K562 (cell line): ENCODE data around the gene CAMK1D. TPM values are rescaled to one million over a fixed set of nuclear protein-coding genes. Genes with fewer than 3 reads are reported as not detected.

Source experiments
- ATAC-seq: fragments of 200-7000 bp; cut with Tn5 transposase; 3 replicates; pipeline ENCODE4 v1.9.1; 2020; ENCODE audit warnings: moderate library complexity
- BruUV-seq: library from RNA; stranded (reverse); fragments of 400-500 nt; replicated peaks from 2 replicates; lab custom pipeline; 2021; lab: Mats Ljungman, UMichigan
- CTCF ChIA-PET: fragments of 300-600 bp; formaldehyde crosslinking; extraction: SDS; loops from one replicate; lab custom pipeline; 2021; ENCODE audit warnings: low intra/inter-chr PET ratio; lab: Yijun Ruan, JAX
- POLR2A ChIA-PET: fragments of 300-600, 350-650 bp; sonication (Branson Sonifier 250); formaldehyde crosslinking; extraction: SDS; loops from one replicate; lab custom pipeline; 2021; ENCODE audit warnings: antibody characterized with exemption, inconsistent platforms; lab: Yijun Ruan, JAX
- DNase-seq, 4 experiments: peaks; one replicate each; pipeline versions ENCODE4 v3.0.0 to v3.0.0-alpha.2; 2011 to 2018; ENCODE audit warnings: low spot score in 3 of 4, mixed read lengths in 3 of 4; ENCODE audit errors: extremely low read depth in 1 of 4
- FAIRE-seq: peaks from 2 replicates; lab custom pipeline; 2011; peaks lifted over from hg19 to GRCh38; lab: Jason Lieb, UNC
- H2AFZ ChIP-seq: 2 replicates; pipeline ENCODE4 v1.6.0; 2011; ENCODE audit warnings: low read depth, low read length, control low read depth, inconsistent platforms
- H3K27ac ChIP-seq: fragments of 200-600 bp; 3 replicates; pipeline ENCODE4 v1.8.0; 2011; ENCODE audit warnings: low read depth, mild to moderate bottlenecking, control low read depth, inconsistent platforms, low read length, moderate library complexity, mixed read lengths; ENCODE audit errors: extremely low read depth
- H3K27me3 ChIP-seq, 2 experiments: fragments of 300-600 bp in 1 of 2; 2 replicates in 1 of 2; 3 replicates in 1 of 2; pipeline versions ENCODE4 v1.6.0 to v1.8.0; 2011; ENCODE audit warnings: inconsistent platforms in 2 of 2, low read length in 2 of 2, mild to moderate bottlenecking in 1 of 2, mixed read lengths in 1 of 2, moderate library complexity in 1 of 2; ENCODE audit not compliant: control insufficient read depth in 2 of 2, insufficient read depth in 2 of 2
- H3K36me3 ChIP-seq: fragments of 300-600 bp; 3 replicates; pipeline ENCODE4 v1.8.0; 2011; ENCODE audit warnings: mild to moderate bottlenecking, low read length, inconsistent platforms; ENCODE audit not compliant: control insufficient read depth, insufficient read depth
- H3K4me1 ChIP-seq, 2 experiments: fragments of 200-600 bp in 1 of 2; replicated peaks in 1 of 2; 2 replicates in 1 of 2; 3 replicates in 1 of 2; pipeline versions ENCODE4 v1.5.1 to v1.8.0; 2011; ENCODE audit warnings: inconsistent platforms in 2 of 2, low read length in 2 of 2, mild to moderate bottlenecking in 1 of 2, mixed read lengths in 1 of 2, moderate library complexity in 1 of 2; ENCODE audit not compliant: control insufficient read depth in 2 of 2, insufficient read depth in 2 of 2
- H3K4me2 ChIP-seq: 2 replicates; pipeline ENCODE4 v1.6.1; 2011; ENCODE audit warnings: low read length, control low read depth, inconsistent platforms, mixed read lengths; ENCODE audit not compliant: insufficient read depth
- H3K4me3 ChIP-seq: fragments of 200-600 bp; sonication (generic), shearing (Covaris generic); 2 replicates; pipeline ENCODE4 v1.5.1; 2016; ENCODE audit warnings: control low read depth, inconsistent platforms
- H3K79me2 ChIP-seq: fragments of 200-600 bp; 3 replicates; pipeline ENCODE4 v1.8.0; 2011; ENCODE audit warnings: low read length, inconsistent platforms; ENCODE audit not compliant: control insufficient read depth, insufficient read depth
- H3K9ac ChIP-seq, 2 experiments: 2 replicates each; pipeline versions ENCODE4 v1.6.0 to v1.6.1; 2011; ENCODE audit warnings: low read depth in 2 of 2, low read length in 2 of 2, control low read depth in 1 of 2, inconsistent platforms in 1 of 2, mild to moderate bottlenecking in 1 of 2, mixed read lengths in 1 of 2; ENCODE audit not compliant: insufficient read depth in 1 of 2
- H3K9me1 ChIP-seq: one replicate; pipeline ENCODE4 v1.6.0; 2011; ENCODE audit warnings: inconsistent platforms, mild to moderate bottlenecking, low read length, moderate library complexity; ENCODE audit not compliant: control insufficient read depth, insufficient read depth
- H3K9me3 ChIP-seq: replicated peaks from 2 replicates; pipeline ENCODE4 v1.5.1; 2011; ENCODE audit warnings: low read depth, low read length, inconsistent platforms; ENCODE audit not compliant: control insufficient read depth, insufficient read depth
- H4K20me1 ChIP-seq: replicated peaks from 2 replicates; pipeline ENCODE4 v1.6.1; 2011; ENCODE audit warnings: low read length, inconsistent platforms, mixed read lengths; ENCODE audit not compliant: control insufficient read depth, insufficient read depth
- GABPA ChIP-seq: fragments of 200-800 bp; sonication (Bioruptor generic); conservative IDR thresholded peaks from 2 replicates; pipeline ENCODE4 v1.6.1; 2016; ENCODE audit warnings: low read depth, missing genetic modification characterization, missing compliant biosample characterization
- NR2C2 ChIP-seq, 2 experiments: fragments of 200-800 bp in 1 of 2; sonication (Bioruptor generic) in 1 of 2; sonication (generic) in 1 of 2; formaldehyde crosslinking in 1 of 2; IDR thresholded peaks; 2 replicates each; pipeline versions ENCODE4 v1.6.1 to v1.8.0; 2016 to 2022; ENCODE audit warnings: mild to moderate bottlenecking in 1 of 2, missing compliant biosample characterization in 1 of 2, missing genetic modification characterization in 1 of 2, missing genetic modification reagents in 1 of 2
- NR2F6 ChIP-seq: fragments of 450-650 bp; formaldehyde crosslinking; IDR thresholded peaks from 2 replicates; pipeline ENCODE4 v1.4.0; 2020; ENCODE audit warnings: mild to moderate bottlenecking
- RBBP5 ChIP-seq: fragments of 200-600 bp; sonication (generic); IDR thresholded peaks from 2 replicates; pipeline ENCODE4 v1.6.1; 2012; ENCODE audit warnings: borderline replicate concordance, mild to moderate bottlenecking, low read length, control low read depth, inconsistent platforms; ENCODE audit not compliant: insufficient read depth, poor library complexity, severe bottlenecking
- WGBS: fragments of 100-300 bp; shearing (Covaris generic); methylation state at CpG from one replicate; pipeline ENCODE4 v1.1.6; 2016; ENCODE audit warnings: low coverage, mixed read lengths; ENCODE audit not compliant: insufficient coverage; ENCODE audit errors: missing lambda C conversion rate; 5-methylcytosine and 5-hydroxymethylcytosine counted together
- in situ Hi-C: fragments of 300-500 bp; cut with MboI; formaldehyde crosslinking; loops from 4 replicates; pipeline ENCODE4 v1.15.0; 2018; ENCODE audit warnings: inconsistent platforms, mixed read lengths
- intact Hi-C: fragments of 100-400 bp; cut with micrococcal nuclease; formaldehyde crosslinking; loops from 2 replicates; pipeline ENCODE4 v1.14.2; 2022
- polyA plus RNA-seq, 8 experiments: library from polyadenylated mRNA; depleted of rRNA in 4 of 8; stranded (reverse) in 5 of 8; unstranded in 3 of 8; fragments of >200 nt; fragmentation: Nextera tagmentation in 2 of 8; fragmentation: Illumina TruSeq in 1 of 8; extraction: Ambion mirVana in 2 of 8; extraction: Trizol in 1 of 8; gene quantifications; 2 replicates each; pipeline versions ENCODE4 v1.2.1 to v1.2.3, GENCODE V29; 2011 to 2014; ENCODE audit warnings: inconsistent platforms in 1 of 8, missing spikeins in 1 of 8
- total RNA-seq, 7 experiments: library from RNA; depleted of rRNA in 6 of 7; stranded (reverse); fragments of >200 nt in 6 of 7; fragmentation: Illumina TruSeq in 2 of 7; extraction: Trizol in 2 of 7; gene quantifications; 2 replicates each; pipeline versions ENCODE4 v1.2.1 to v1.2.3, GENCODE V29; 2011 to 2021; ENCODE audit warnings: low replicate concordance in 1 of 7
- TF ChIP-seq, protein P1 (sequence below): sonication (generic); formaldehyde crosslinking; IDR thresholded peaks from 2 replicates; pipeline ENCODE4 v1.4.0; 2020; ENCODE audit warnings: mild to moderate bottlenecking, missing genetic modification reagents
- TF ChIP-seq, protein P2 (sequence below), 3 experiments: fragments of 200-800 bp in 1 of 3; fragments of 250-450 bp in 1 of 3; fragments of 450-650 bp in 1 of 3; sonication (Bioruptor Pico) in 1 of 3; sonication (Bioruptor generic) in 1 of 3; formaldehyde crosslinking in 1 of 3; IDR thresholded peaks; 2 replicates each; pipeline versions ENCODE4 v1.6.1 to v1.8.0; 2016 to 2022; ENCODE audit warnings: mild to moderate bottlenecking in 2 of 3, missing genetic modification characterization in 2 of 3, missing compliant biosample characterization in 1 of 3, moderate library complexity in 1 of 3

CAMK1D gene
- total and polyA plus RNA-seq, 9 of the 15 experiments (the other 6 are each of a cell fraction or from before 2014, with no cell fraction given) = 0.12 to 0.24 (median 0.20) TPM; not detected in 5

DNA sequence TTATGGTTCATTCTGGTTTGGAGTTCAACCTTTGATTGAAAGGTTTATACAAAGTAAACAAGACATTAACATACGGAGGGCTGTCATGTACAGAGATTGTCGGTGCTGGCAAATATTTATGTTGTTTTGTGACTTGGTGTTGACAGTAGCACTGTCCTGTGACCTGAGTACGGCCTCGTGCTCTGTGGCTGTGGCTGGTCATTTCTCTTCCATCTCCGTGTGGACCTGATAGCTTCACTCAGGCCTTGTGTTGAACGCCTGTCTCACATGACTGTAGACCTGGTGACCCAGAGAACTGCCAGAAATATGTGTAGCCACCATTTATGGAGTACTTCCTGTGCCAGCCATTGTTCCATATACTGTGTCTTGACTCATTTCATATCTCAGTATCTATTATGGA lies 340.5 kb downstream of the CAMK1D start:
- Histone ChIP-seq H2AFZ (no peak overlapping the region), H3K36me3 (no peaks in the 10 kb centered on the region), H3K4me1 (no peaks in the 10 kb centered on the region), H3K9me3 (no peaks in the 10 kb centered on the region), H3K27ac (no peak overlapping the region), H3K27me3 (peaks cover 16 to 21% of the 10 kb centered on the region in 2 experiments), H3K9ac (no peak overlapping the region), H3K79me2 (no peaks in the 10 kb centered on the region), H3K9me1 (no peaks in the 10 kb centered on the region), H3K4me3 (no peak overlapping the region), H4K20me1 (no peaks in the 10 kb centered on the region), H3K4me2 (no peak overlapping the region)
- no TSS peak for BruUV-seq
- no peak for DNase-seq
- POLR2A ChIA-PET = no interaction called here
- CTCF ChIA-PET = interaction anchor here (0.6 kb wide), 1 partner anchor 15 kb away, joined by 3 read pairs; no protein-coding TSS in a partner anchor
- WGBS = 2% methylated on average over 6 of the region's 6 CpGs
- intact Hi-C loops = no loop called here
- no peak for ATAC-seq
- TF ChIP-seq, protein P1, sequence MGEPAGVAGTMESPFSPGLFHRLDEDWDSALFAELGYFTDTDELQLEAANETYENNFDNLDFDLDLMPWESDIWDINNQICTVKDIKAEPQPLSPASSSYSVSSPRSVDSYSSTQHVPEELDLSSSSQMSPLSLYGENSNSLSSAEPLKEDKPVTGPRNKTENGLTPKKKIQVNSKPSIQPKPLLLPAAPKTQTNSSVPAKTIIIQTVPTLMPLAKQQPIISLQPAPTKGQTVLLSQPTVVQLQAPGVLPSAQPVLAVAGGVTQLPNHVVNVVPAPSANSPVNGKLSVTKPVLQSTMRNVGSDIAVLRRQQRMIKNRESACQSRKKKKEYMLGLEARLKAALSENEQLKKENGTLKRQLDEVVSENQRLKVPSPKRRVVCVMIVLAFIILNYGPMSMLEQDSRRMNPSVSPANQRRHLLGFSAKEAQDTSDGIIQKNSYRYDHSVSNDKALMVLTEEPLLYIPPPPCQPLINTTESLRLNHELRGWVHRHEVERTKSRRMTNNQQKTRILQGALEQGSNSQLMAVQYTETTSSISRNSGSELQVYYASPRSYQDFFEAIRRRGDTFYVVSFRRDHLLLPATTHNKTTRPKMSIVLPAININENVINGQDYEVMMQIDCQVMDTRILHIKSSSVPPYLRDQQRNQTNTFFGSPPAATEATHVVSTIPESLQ = no peak
- TF ChIP-seq, protein P2, sequence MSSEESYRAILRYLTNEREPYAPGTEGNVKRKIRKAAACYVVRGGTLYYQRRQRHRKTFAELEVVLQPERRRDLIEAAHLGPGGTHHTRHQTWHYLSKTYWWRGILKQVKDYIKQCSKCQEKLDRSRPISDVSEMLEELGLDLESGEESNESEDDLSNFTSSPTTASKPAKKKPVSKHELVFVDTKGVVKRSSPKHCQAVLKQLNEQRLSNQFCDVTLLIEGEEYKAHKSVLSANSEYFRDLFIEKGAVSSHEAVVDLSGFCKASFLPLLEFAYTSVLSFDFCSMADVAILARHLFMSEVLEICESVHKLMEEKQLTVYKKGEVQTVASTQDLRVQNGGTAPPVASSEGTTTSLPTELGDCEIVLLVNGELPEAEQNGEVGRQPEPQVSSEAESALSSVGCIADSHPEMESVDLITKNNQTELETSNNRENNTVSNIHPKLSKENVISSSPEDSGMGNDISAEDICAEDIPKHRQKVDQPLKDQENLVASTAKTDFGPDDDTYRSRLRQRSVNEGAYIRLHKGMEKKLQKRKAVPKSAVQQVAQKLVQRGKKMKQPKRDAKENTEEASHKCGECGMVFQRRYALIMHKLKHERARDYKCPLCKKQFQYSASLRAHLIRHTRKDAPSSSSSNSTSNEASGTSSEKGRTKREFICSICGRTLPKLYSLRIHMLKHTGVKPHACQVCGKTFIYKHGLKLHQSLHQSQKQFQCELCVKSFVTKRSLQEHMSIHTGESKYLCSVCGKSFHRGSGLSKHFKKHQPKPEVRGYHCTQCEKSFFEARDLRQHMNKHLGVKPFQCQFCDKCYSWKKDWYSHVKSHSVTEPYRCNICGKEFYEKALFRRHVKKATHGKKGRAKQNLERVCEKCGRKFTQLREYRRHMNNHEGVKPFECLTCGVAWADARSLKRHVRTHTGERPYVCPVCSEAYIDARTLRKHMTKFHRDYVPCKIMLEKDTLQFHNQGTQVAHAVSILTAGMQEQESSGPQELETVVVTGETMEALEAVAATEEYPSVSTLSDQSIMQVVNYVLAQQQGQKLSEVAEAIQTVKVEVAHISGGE (CRISPR knock-in tag; IDR thresholded peaks at IDR 0.05) = 0 out of 6 replicates have a peak, but pooled peaks of 1 of the 3 experiments have one; percentile 39
- TF ChIP-seq GABPA (0 out of 2 replicates have a peak, but pooled peaks have one; percentile 21), NR2C2 (CRISPR knock-in tag; IDR thresholded peaks at IDR 0.05) (no peak), NR2C2 (tag; IDR thresholded peaks at IDR 0.05) (peak; percentile 74), NR2F6 (CRISPR knock-in tag) (no peak), RBBP5 (no peak)
- no peak for FAIRE-seq
- in situ Hi-C loops = no loop called here
